WTC11 (cell line): ENCODE data around the gene GGACT. TPM values are rescaled to one million over a fixed set of nuclear protein-coding genes. Genes with fewer than 3 reads are reported as not detected.

ENCODE experiments used
- ATAC-seq: fragments of 200-7000 bp; cut with Tn5 transposase; 2 replicates; pipeline ENCODE4 v1.10.0; 2021; ENCODE audit warnings: mild to moderate bottlenecking, moderate library complexity
- CTCF ChIA-PET: fragments of 300-600 bp; sonication (Branson Sonifier 250); formaldehyde crosslinking; loops from one replicate; lab custom pipeline; 2021; ENCODE audit warnings: antibody characterized with exemption; lab: Charles Lee
- POLR2A ChIA-PET: fragments of 350-600 bp; sonication (Branson Sonifier 250); formaldehyde crosslinking; loops from one replicate; lab custom pipeline; 2021; ENCODE audit warnings: antibody characterized with exemption; lab: Charles Lee
- DNase-seq: peaks from one replicate; pipeline ENCODE4 v3.0.0; 2021; ENCODE audit warnings: low spot score
- H3K27ac Mint-ChIP-seq: 2 replicates; pipeline ENCODE4 v1.8.0; 2021; ENCODE audit warnings: mixed read lengths
- H3K27me3 Mint-ChIP-seq: 2 replicates; pipeline ENCODE4 v1.8.0; 2021; ENCODE audit warnings: low read depth, mild to moderate bottlenecking, moderate library complexity, mixed read lengths
- H3K36me3 Mint-ChIP-seq: 2 replicates; pipeline ENCODE4 v1.8.0; 2021; ENCODE audit warnings: mixed read lengths
- H3K4me1 Mint-ChIP-seq: 2 replicates; pipeline ENCODE4 v1.8.0; 2022; ENCODE audit warnings: mixed read lengths
- H3K4me3 Mint-ChIP-seq: 2 replicates; pipeline ENCODE4 v1.8.0; 2021; ENCODE audit warnings: mild to moderate bottlenecking, moderate library complexity, mixed read lengths
- H3K9me3 Mint-ChIP-seq: 2 replicates; pipeline ENCODE4 v1.8.0; 2021; ENCODE audit warnings: mixed read lengths
- CDX4 ChIP-seq: fragments of 250-450 bp; sonication (Bioruptor Pico); IDR thresholded peaks from 2 replicates; pipeline ENCODE4 v1.9.0; 2021; ENCODE audit warnings: moderate library complexity, mild to moderate bottlenecking, inconsistent platforms, borderline replicate concordance
- CREM ChIP-seq: sonication (generic); formaldehyde crosslinking; IDR thresholded peaks from 2 replicates; pipeline ENCODE4 v1.8.1; 2022; ENCODE audit warnings: mild to moderate bottlenecking, missing genetic modification reagents, moderate library complexity
- FOXP1 ChIP-seq: sonication (generic); formaldehyde crosslinking; IDR thresholded peaks from 2 replicates; pipeline ENCODE4 v1.8.0; 2022; ENCODE audit warnings: missing genetic modification reagents, mild to moderate bottlenecking, moderate library complexity, borderline replicate concordance
- GTF2I ChIP-seq: fragments of 250-450 bp; sonication (Bioruptor Pico); conservative IDR thresholded peaks from 2 replicates; pipeline ENCODE4 v1.4.0; 2021; ENCODE audit warnings: mild to moderate bottlenecking
- JAZF1 ChIP-seq: fragments of 250-450 bp; sonication (Bioruptor Pico); IDR thresholded peaks from 2 replicates; pipeline ENCODE4 v1.9.0; 2021; ENCODE audit warnings: moderate library complexity, mild to moderate bottlenecking, inconsistent platforms
- NFE2L1 ChIP-seq: sonication (generic); formaldehyde crosslinking; IDR thresholded peaks from 2 replicates; pipeline ENCODE4 v1.8.1; 2023; ENCODE audit warnings: missing genetic modification reagents
- TP53 ChIP-seq: sonication (generic); formaldehyde crosslinking; IDR thresholded peaks from 2 replicates; pipeline ENCODE4 v1.8.1; 2023; ENCODE audit warnings: mild to moderate bottlenecking, missing genetic modification reagents
- ZBTB21 ChIP-seq: sonication (generic); formaldehyde crosslinking; IDR thresholded peaks from 2 replicates; pipeline ENCODE4 v1.8.1; 2023; ENCODE audit warnings: mild to moderate bottlenecking, missing genetic modification reagents, borderline replicate concordance
- ZNF317 ChIP-seq: sonication (generic); formaldehyde crosslinking; IDR thresholded peaks from 2 replicates; pipeline ENCODE4 v1.8.1; 2023; ENCODE audit warnings: low read depth, mild to moderate bottlenecking, moderate library complexity, missing genetic modification reagents, borderline replicate concordance
- ZNF416 ChIP-seq: fragments of 250-450 bp; sonication (Bioruptor Pico); IDR thresholded peaks from 2 replicates; pipeline ENCODE4 v1.9.0; 2021; ENCODE audit warnings: mild to moderate bottlenecking, inconsistent platforms
- ZNF425 ChIP-seq: fragments of 250-450 bp; sonication (Bioruptor Pico); conservative IDR thresholded peaks from 2 replicates; pipeline ENCODE4 v1.9.0; 2021; ENCODE audit warnings: mild to moderate bottlenecking
- total RNA-seq: library from RNA; stranded (reverse); gene quantifications from 3 replicates; pipeline ENCODE4 v1.2.3, GENCODE V29; 2021

Gene GGACT
- total RNA-seq, 1 experiment from 2014 or later: 2.4 TPM

DNA sequence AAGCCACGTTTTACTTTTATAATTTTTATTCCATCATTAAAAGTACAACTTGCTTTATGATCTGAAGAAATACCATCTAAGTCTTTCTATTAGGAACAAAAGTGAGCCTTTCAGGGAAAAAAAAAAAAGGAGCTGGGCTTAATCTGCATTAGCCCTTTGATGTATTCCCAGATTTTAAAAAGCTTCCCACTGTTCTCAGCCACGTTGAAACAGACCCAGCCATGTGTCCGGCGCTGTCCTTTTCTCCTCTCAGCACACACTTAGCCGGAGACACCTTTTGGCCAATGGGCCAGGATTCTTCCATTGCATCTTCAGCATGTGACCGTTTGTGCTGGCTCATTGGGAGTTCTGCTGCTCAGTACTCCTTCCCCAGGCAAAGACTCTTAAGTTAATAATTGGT is 105.5 kb downstream of the GGACT start (continued):
- TF ChIP-seq NFE2L1 (CRISPR knock-in tag): no peak
- TF ChIP-seq FOXP1 (CRISPR knock-in tag): no peak
- TF ChIP-seq ZNF416 (CRISPR knock-in tag): no peak
- TF ChIP-seq JAZF1: no peak
- TF ChIP-seq GTF2I: no peak
- TF ChIP-seq ZNF317 (CRISPR knock-in tag): no peak
- TF ChIP-seq TP53 (CRISPR knock-in tag): no peak
- no peak for TF ChIP-seq CDX4 (CRISPR knock-in tag)
- TF ChIP-seq CREM: no peak

DNA sequence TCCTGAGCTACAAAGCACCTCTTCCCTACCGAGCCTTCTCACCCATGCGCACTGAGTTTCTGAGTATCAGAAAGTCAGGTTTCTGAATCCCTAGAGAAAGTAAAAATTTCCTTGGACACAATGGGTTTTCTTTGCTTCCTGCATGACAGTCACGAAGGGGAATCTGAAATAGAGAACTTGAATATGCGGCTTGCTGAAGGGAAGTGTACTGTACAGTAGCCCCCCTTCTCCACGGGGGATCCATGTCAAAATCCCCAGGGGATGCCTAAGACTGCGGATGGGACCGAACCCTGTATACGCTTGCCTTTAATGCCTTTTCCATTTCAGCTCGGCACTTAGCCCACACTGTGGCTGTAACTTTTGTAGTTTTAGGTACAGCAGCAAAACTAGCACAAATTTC is 107.9 kb downstream of the GGACT start:
- Mint-ChIP-seq H3K36me3 (no peaks in the 10 kb centered on the region), H3K4me3 (no peak overlapping the region), H3K9me3 (no peaks in the 10 kb centered on the region), H3K27me3 (no peaks in the 10 kb centered on the region), H3K27ac (no peak overlapping the region), H3K4me1 (peaks cover 52% of the 10 kb centered on the region)
- CTCF ChIA-PET: no interaction called here
- POLR2A ChIA-PET: no interaction called here
- no peak for ATAC-seq
- no peak for DNase-seq
- TF ChIP-seq ZBTB21 (no peak), ZNF416 (CRISPR knock-in tag) (no peak), ZNF425 (CRISPR knock-in tag) (no peak)
- TF ChIP-seq, all 79 proteins: peak for 0

Other genes starting within 250 kb of the GGACT start
- 45.5 to 49.6 TPM (median 47.8 TPM) in 3 replicates for gene TMTC4, start 86.0 kb upstream of the GGACT start, total RNA-seq